PC-3 (cell line): ENCODE data around the gene DHCR7.

ENCODE experiments used
- EZH2 ChIP-seq: fragments of 300-600 bp; sonication (generic); IDR thresholded peaks from one replicate; pipeline ENCODE4 v1.6.1; 2017; ENCODE audit warnings: antibody characterized with exemption, mild to moderate bottlenecking, low read length; ENCODE audit not compliant: unreplicated experiment
- TF ChIP-seq, protein P1 (sequence below): fragments of 300-600 bp; sonication (generic); conservative IDR thresholded peaks from 2 replicates; pipeline ENCODE4 v1.5.1; 2017; ENCODE audit warnings: antibody characterized with exemption, low read depth, mild to moderate bottlenecking, low read length

DNA sequence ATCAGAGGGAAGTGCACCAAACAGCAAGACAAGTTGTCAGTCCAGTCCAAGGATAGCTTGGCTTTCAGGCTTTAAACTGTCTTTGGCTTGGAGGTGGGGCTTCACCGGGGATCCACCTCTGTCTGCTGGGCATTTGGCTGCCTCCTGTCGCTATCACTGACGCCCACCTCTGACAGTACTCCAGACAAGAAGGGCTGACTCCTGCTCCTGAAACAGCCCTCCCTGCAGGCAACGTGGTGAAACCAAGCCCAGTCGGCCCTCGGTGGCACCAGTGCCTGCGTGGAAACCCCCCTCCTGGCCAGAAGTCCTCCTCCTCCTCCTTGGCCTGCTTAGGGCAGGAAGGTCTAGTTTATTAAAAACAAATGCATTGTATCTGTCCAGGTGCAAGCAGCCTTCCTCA lies 16.9 kb downstream of the DHCR7 start:
- TF ChIP-seq, protein P1, sequence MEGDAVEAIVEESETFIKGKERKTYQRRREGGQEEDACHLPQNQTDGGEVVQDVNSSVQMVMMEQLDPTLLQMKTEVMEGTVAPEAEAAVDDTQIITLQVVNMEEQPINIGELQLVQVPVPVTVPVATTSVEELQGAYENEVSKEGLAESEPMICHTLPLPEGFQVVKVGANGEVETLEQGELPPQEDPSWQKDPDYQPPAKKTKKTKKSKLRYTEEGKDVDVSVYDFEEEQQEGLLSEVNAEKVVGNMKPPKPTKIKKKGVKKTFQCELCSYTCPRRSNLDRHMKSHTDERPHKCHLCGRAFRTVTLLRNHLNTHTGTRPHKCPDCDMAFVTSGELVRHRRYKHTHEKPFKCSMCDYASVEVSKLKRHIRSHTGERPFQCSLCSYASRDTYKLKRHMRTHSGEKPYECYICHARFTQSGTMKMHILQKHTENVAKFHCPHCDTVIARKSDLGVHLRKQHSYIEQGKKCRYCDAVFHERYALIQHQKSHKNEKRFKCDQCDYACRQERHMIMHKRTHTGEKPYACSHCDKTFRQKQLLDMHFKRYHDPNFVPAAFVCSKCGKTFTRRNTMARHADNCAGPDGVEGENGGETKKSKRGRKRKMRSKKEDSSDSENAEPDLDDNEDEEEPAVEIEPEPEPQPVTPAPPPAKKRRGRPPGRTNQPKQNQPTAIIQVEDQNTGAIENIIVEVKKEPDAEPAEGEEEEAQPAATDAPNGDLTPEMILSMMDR = no peak
- TF ChIP-seq EZH2 = no peak
